T-helper 9 cell (primary cell): ENCODE measurements around the gene STAT1.

Experiments
- DNase-seq: peaks from one replicate; pipeline ENCODE4 v3.0.0-alpha.2; 2020
- total RNA-seq, 2 donors: gene quantifications; one replicate each; lab custom pipeline; 2026; lab: John Stamatoyannopoulos, UW

STAT1 gene
- 255 to 294 reads per million in 2 donors for total RNA-seq

- peak; percentile 95 for DNase-seq
These were observed at the start of gene STAT1 for GRCh38 chr2:191013932-191014652. TSS of gene STAT1 (minus strand) at chr2:191014171. CDS start at chr2:191010003, 4,168 bp downstream.

DNA sequence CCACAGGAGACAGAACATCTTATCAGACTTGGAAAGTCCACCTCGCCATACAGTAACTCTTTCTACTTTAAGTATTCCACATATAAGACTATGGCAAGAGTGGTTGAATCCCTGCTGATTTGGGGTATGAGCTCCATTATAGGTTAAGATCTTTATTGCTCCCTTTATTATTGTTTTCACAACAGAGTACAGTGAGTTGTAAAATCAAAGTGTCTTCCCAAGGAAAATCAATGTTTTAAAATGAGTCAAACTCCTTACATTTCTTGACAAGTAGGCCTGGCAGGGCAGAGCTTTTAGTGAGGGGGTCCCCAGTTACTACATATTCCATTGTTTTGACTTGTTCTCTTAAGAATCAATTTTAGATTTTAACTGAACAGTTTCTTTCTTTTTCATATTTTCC, 49.6 kb upstream of the STAT1 start:
- no peak for DNase-seq

DNA sequence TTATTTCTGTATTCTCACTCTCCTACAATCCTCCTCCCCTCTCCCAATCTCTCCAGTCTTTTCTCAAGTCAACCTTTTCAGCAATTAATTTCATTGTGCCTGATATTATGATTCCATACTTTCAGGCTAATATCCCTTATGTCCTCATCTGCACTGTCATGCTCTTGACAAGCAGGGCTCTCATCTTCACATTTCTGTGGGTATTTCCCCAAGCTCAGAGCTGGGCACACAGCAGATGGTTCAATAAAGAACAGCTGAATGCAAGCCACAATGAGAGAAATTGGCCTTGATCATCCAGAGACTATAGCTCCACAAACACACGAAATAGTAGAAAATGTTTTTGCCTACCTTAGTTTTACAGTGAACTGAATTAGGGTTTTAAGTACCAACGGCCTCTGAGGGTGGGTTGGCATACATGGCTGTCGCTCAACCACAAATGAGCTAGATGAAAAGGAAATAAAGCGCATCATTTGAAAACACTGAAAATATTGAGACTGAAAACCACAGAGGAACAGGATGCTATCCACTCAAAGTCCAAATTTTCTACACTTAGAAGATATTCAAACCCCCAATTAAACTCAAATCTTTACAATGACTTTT, 47.5 kb upstream of the STAT1 start:
- DNase-seq: no peak

DNA sequence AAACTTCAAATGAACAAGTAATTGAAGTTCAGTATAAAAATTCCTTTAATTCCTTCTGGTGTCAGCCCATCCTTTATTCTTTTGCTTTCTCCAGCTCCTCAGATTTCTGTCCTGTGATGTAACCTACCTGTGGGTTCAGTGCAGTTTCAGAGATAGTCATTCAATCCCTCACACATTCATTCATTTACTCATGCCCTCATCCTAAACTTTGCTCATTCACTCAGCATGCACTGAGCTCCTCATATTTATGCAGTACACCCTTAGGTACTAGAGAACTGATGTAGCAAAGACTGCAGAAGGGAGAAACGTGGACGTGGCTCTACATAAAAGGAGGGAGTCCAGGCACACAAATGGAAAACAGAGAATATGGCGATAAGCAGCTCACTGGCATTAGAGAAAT, 45.3 kb upstream of the STAT1 start:
- no peak for DNase-seq

DNA sequence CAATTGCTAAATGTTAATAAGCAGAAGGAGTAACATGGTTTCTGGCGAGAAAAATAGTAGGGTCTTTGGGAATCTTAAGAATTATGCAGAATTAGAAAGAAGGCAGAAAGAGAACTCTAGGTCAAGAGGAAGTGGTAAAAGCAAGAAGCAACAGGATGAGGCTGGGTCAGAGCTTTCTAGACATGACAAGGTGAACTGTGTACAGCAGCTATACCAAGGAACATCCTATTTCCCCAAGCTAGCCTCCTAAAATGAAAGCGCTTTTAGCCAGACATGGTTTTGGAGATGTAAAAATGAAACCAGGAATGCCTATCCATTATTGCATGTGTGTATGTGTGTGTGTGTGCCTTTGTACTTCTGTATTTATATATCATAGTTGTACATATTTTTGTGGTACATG, 42.3 kb upstream of the STAT1 start:
- no peak for DNase-seq

GRCh38 chr2:191053256-191053655, 39.3 kb upstream of the STAT1 start:
- no peak for DNase-seq

- no peak for DNase-seq
These were observed 38.1 kb upstream of the STAT1 start for GRCh38 chr2:191051825-191052778.

GRCh38 chr2:191051177-191051576, 37.2 kb upstream of the STAT1 start:
- DNase-seq: no peak

GRCh38 chr2:191050640-191050987, 36.6 kb upstream of the STAT1 start:
- DNase-seq: no peak

DNA sequence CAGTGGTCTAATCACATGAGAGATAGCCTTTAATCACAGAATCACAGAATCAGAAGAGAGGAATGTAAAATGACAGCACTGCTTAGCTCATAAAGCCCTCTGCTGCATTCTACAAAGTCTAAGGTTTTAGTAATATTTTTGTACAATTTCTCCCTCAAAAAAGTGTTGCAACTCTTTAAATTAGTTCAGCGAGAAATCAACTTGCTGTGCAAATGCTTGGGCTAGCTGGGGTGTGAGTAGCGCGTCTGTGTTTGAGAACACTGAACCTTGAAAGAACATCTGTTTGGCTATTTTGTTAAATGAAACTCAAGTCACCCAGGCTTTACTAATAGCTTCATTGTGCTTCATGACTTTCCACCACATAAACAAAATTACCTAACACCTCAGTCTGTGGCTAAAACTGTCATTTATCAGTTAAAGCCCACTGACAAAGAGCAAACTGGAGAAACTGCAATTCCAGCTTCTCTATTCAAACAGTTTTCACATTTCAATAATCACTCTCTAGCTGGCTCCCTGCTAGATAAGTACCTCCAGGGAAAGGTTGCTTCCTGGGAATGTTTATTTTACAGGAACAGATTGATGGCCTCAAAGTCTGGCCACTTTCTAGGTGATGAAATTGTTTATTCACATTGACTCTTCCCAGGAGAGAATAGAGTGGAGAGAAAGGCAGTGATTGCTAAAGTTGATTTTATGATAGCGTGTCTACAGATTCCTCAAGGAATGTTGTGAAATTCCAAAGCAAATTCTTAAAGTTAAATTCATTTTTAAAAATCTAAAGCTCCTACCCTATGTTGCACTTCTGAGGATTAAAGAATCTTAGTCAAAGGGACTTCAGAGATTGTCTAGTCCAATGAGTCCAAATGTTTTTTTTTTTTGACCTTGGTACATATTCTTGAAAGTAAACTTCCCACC, 36.0 kb upstream of the STAT1 start:
- DNase-seq: no peak

DNA sequence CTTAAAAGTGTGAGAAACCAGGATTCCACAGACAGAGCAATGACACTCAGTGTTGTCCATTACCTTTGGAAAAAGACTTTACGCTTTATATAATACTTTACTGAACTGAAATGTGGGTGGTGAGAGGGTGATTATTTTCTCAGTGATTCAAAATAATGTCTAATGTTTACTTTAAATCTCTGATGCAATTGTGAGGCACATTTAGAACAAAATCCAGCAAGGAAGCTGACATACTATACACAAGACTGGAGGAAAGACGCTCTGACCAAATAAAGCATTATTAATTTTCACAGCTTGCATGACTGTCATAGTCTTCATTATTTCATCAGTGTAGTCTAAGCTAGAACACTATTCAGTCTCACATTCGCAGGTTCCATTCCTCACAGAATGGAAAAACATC, 34.1 kb upstream of the STAT1 start:
- no peak for DNase-seq

DNA sequence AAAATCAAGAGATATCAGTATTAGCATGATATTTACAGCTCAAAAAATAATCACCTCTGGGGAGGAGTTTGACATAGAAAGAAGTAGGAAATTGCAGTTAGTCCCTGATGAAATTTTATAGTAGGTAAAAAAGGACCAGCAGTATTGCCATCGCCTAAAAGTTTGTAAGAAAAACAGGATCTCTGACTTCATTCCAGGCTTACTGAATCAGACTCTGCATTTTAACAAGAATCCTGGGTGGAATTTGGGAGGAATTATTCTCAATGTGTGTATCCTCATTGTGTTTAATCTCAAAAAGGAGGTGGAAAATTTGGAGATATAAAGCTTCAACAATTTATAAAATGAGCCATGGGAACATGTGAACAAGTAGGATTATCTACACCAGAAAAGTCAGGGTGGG, 31.2 kb upstream of the STAT1 start:
- no peak for DNase-seq

- DNase-seq: no peak
These were observed 29.5 kb upstream of the STAT1 start for GRCh38 chr2:191043438-191043837.

- no peak for DNase-seq
These were observed 27.6 kb upstream of the STAT1 start for GRCh38 chr2:191041418-191042161.

DNA sequence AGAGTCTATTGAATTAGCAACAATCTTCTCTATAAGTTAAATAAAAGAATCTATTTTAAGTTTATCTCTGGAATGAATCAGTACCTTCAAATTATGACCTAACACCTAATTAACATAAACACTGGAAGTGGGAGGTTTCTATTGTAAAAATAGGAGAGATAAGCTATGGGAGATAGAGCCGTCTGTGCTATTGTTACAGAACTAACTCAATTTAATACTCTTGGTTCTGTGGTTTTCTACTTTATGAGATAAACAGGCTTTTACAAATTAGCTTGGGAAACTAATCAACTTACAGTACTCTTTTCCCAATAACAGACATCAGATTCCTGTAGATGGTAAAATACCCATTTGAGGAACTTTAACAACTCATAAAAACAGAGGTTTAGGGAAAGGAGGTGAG, 25.6 kb upstream of the STAT1 start:
- DNase-seq: no peak

DNA sequence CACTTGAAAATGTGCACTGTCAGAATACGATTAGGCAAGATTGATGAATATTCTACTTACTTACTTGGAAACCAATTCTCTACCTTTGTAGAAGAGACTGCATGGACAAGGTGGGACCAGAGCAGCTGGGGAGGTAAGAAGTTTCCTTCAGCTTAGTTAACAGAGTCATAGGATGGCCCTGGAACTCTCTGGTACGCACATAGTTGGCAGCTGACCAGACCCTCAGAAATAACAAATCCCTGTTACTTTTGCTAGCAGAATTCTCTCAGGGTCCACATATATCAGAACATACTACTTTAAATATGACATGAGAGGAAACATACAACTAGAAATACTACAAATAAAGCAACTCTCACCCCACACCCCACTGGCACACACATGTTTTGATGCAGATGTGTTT, 24.8 kb upstream of the STAT1 start:
- DNase-seq: no peak

GRCh38 chr2:191038241-191038725, 24.3 kb upstream of the STAT1 start:
- no peak for DNase-seq

DNA sequence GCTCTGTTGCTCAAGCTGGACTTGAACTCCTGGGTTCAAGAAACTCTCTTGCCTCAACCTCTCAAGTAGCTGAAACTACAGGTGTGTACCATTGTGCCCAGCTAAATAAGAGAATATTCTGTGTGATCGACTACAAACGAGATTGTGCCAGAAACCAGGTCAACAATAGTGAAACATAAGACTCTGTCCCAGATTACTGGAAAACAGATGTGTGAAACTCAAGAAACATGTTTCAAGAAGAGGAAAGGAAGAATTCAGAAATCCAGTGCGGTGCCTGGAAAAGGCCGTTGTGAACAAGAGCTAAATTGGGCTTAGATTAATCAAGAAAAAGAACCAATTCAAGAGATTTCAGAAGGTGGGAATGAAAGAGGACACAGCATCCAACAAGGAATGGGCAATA, 23.4 kb upstream of the STAT1 start:
- DNase-seq: no peak

- DNase-seq: no peak
These were observed 22.4 kb upstream of the STAT1 start for GRCh38 chr2:191036363-191036762.

GRCh38 chr2:191032588-191033429, 18.8 kb upstream of the STAT1 start:
- no peak for DNase-seq

DNA sequence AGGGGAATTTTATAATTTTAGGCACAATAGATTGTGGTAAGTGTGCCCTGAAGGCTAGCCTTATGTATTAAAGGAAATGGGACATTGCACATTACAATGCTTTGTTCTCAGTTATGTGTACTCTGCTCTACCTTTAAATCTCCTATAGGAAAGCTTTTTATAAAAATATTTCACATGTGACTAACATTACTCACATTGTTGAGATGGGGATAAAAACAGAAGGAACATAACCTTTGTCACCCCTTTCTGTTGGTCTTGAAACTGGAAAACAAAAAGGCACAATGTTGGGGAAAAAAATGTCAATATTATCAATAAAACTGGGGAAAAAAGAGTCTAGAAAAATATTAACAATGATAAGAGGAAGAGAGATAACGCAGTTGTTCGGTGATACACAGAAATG, 17.3 kb upstream of the STAT1 start:
- DNase-seq: no peak
